Renal cortical epithelial cell (primary cell): ENCODE measurements around the gene CGNL1. TPM values are rescaled to one million over a fixed set of nuclear protein-coding genes. Genes with fewer than 3 reads are reported as not detected.

Source experiments
- DNase-seq: peaks from one replicate; pipeline ENCODE4 v3.0.0-alpha.2; 2011; ENCODE audit warnings: low read depth
- total RNA-seq: library from RNA; depleted of rRNA; stranded (reverse); fragments of >200 nt; gene quantifications from 2 replicates; pipeline ENCODE4 v1.2.3, GENCODE V29; 2014

CGNL1 gene
- total RNA-seq, 1 donor from 2014 or later = 57.5 TPM

DNA sequence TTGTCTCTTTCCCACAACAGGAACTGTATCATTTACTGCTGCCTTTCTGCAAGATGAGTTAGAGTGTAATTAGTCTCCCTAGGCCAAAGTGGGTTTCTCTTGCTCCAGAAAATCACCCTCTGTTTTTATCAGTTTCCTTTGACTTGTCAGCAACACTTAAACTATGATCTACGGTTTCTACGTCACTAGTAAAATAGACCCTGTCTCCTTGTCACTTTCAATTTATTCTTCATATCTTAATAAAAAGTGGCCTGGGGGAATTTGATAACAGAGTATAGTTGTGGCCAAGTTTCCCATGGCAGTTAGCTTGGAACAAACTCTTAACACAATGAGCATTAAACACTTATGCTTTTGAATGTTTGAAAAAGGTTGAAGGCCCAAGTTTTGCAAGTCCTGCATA, 79.6 kb downstream of the CGNL1 start:
- DNase-seq = no peak

DNA sequence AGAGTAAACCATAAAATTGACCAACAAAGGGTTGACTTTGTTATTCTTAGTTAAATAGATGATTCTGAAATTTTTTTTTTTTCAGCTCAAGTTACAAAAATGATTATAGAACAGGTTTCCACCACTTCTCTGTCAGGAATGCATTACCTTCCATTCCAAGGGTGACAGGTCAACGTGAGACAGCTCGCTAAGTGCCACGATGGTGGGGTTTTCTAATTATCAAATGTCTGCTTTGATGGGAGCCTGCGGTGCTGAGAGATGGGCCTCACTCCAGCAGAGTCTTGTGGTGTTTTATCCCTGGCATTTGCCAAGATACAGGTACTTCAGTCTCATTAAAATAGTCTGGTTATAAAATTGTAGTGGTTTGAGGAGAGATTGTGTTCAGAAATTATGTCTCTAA, 80.3 kb downstream of the CGNL1 start:
- no peak for DNase-seq

DNA sequence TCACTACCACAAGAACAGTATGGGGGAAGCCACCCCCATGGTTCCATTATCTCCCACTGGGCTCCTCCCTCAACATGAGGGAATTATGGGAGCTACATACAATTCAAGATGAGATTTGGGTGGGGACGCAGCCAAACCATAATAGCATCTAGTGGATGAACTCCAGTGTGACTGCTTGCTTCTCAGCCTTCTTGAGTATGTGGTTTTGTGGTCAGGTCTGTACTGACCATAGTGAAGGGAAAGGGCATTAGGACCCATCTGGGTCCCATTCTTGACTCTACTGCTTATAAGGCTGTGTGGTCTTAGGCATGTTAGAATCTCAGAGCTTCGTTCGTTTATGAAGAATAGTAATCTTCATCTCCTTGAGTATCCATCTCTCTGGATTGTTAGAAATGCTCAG, 81.4 kb downstream of the CGNL1 start:
- no peak for DNase-seq

GRCh38 chr15:57458356-57458781, 82.1 kb downstream of the CGNL1 start:
- DNase-seq = no peak

DNA sequence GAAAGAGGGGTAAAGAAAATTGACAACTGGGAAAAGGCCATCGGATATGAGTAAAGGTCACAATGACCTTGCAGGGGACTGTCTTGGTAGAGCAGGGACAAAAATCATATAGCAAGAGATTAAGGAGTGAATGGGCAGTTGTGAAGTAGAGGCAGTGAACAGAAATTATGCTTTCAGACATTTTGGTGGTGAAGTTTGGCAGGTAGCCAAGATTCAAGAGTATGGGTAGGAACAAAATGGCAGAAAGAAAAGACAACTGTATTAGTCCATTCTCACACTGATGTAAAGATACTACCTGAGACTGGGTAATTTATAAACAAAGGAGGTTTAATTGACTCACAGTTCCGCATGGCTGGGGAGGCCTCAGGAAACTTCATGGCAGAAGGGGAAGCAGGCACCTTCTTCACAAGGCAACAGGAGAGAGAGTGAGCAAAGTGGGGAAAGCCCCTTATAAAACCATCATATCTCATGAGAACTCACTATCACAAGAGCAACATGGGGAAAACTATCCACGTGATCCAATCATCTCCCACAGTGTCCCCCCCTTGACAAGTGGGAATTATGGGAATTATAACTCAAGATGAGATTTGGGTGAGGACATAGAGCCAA, 84.0 kb downstream of the CGNL1 start:
- DNase-seq = no peak

GRCh38 chr15:57461541-57461940, 85.2 kb downstream of the CGNL1 start:
- no peak for DNase-seq

GRCh38 chr15:57462381-57462780, 86.1 kb downstream of the CGNL1 start:
- DNase-seq = no peak

GRCh38 chr15:57463360-57463759, 87.1 kb downstream of the CGNL1 start:
- no peak for DNase-seq

DNA sequence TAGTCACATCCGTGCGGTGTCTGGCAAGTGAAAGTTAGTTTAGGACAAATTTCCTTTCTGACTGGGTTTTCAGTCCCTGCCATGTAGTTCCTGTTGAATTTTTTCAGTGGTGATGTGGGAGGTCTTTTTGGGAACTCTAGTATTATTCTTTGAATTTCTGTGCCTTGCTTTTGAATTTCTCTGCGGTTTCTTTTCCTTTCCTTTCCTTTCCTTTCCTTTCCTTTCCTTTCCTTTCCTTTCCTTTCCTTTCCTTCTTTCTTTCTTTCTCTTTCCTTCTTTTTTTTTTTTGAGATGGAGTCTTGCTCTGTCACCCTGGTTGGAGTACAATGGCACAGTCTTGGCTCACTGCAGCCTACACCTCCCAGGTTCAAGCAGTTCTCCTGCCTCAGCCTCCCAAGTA, 88.2 kb downstream of the CGNL1 start:
- DNase-seq = no peak

DNA sequence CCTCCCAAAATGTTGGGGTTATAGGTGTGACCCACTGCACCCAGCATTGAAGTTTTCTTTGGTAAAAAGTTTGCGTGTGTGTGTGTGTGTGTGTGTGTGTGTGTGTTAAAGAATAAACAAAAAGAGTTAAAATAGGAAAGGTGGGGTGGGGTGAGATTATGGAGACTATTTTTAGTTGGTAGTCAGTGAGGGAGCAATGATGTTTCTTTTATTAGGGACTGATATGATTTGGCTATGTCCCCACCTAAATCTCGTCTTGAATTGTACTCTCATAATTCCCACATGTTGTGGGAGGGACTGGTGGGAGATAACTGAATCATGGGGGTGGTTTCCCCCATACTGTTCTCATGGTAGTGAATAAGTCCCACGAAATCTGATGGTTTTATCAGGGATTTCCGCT, 92.2 kb downstream of the CGNL1 start:
- DNase-seq = no peak

- DNase-seq = no peak
These were observed 94.2 kb downstream of the CGNL1 start for GRCh38 chr15:57470543-57470942.

DNA sequence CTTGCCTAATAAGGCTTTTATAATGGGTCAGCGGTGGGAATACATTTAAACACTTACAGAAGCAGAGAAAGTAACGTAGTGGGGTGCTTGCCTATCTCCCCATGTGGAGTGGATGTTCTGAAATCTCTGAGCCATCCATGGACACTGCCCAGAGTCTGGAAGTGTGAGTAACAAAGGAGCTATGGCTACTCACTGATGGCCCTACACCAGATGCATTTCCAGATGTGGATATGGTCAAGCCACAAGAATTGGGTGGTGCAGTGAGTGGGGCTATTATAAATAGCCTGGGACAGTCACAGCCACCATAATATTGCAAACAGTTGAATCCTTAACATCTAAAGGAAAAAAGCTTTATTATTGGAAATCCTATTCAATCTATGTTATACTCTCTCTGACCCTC, 96.6 kb downstream of the CGNL1 start:
- DNase-seq = no peak

- peak; percentile 98 for DNase-seq
These were observed 100.2 kb downstream of the CGNL1 start for GRCh38 chr15:57476533-57476975.

GRCh38 chr15:57477736-57478522, 101.6 kb downstream of the CGNL1 start:
- DNase-seq = peak; percentile 98

GRCh38 chr15:57479005-57479404, 102.7 kb downstream of the CGNL1 start:
- DNase-seq = no peak

DNA sequence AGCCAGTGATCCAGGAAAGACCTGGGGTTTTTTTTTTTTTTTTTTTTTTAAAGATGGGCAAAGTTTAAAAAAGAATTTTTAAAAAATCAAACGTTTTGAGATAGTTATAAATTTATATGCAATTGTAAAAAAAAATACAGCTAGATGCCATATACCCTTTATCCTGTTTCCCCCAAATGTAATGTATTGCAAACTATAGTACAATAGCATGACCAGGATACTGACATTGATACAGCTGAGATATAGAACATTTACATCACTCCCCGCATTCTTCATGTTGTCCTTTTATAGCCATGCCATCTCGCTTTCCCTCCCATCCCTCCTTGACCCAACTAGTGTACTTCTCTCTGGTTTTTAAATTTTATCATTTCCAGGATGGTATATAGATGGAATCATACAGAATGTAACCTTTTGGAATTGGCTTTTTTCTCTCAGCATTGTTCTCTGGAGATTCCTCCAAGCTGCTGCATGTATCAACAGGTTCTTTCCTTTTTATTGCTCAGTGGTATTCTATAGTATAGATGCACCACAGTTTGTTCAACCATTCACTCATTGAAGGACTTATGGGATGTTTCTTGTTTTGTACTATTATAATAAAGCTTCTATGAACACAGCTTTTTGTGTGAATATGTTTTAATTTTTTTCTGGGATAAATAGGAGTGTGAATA, 104.9 kb downstream of the CGNL1 start:
- DNase-seq = no peak

DNA sequence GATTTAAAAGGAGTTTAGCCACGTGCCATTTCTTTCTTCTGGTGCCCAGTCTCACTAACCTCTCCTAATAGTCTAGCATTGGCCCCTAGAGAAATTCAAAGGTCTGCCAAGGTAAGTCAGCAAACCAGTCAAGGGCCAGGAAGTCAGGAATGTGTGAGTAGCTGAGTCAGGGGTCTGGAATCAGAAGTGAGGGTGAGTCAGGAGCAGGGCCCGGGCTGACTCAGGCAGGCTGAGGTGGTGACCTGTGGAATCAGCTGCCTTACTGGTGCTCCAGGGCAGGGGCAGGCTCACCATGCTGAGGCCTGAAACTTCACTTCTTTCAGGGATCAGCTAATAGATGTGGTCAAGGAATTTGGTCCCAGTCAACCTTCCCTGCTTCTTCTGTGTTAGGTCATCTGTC, 109.6 kb downstream of the CGNL1 start:
- DNase-seq = peak; percentile 98

DNA sequence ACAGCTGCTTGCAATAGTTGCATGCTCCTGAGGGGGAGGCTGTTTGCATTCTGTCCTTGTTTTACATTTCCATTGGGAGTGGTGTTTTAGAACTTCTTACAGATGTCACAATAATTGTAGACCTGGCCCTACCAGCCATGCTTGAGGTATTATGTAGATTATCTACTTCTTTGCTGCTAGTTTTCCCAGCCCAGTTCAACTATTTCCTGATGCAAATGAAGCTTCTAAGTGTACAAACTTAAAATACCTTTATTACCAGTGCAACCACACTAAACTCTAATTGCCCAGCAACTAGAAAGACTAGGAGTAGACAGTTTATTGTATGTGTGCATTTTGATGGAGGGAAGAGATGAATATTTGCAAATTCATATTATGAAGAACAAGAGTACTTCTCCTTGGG, 110.5 kb downstream of the CGNL1 start:
- DNase-seq = peak; percentile 83

DNA sequence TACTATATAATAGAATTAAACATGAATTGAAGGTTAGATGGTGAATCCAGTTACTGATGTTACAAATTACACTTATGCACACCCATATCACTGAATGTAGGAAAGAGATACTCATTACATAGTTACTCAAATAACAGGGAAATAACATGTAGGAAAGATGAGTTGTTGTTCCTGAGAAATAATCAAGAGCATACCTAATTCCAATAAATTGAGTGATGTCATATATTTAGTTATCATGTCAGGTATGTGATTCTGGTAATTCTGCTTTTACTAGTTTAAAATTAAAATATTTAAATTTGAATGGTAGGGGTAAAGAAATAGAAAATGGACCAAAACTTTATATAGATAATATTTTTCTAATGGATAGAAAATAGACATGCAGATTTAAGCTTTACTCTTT, 112.8 kb downstream of the CGNL1 start:
- DNase-seq = no peak

DNA sequence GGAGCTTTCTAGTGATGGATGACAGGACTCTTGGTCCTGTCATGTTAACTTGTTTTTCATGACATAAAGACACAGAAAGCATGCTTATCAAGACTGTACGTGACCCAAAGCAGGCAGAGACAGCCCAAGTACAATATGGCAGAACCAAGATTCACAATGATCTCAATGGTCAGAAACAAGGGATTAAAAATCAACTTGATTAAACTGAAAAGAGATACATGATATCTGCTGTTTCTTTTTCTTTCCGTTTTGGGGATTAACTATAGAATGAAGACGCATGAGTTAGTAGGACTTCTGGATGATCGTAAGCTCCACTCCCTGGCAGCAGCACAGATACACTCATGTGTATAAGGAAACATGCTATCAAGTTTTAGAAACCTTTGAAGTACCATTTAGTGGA, 117.0 kb downstream of the CGNL1 start:
- DNase-seq = no peak

DNA sequence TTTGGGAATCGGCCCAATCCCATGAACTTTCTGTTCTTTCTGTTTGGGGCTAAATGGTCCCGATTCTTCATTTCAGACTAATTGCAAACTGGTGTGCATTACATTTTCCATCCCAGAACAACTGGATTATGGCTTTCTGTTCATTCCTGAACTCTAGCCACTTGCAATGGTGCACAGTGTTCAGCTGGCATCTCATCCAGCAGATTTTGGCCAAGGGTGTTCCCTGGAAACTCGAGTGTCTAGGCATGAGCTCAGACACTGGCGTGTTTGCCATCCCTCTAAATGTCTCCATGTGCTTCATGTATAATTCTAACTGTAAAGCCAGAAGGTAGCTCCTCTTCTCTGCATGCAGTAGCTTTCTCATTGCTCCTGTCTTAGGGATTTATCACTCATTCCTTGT, 118.3 kb downstream of the CGNL1 start:
- no peak for DNase-seq

DNA sequence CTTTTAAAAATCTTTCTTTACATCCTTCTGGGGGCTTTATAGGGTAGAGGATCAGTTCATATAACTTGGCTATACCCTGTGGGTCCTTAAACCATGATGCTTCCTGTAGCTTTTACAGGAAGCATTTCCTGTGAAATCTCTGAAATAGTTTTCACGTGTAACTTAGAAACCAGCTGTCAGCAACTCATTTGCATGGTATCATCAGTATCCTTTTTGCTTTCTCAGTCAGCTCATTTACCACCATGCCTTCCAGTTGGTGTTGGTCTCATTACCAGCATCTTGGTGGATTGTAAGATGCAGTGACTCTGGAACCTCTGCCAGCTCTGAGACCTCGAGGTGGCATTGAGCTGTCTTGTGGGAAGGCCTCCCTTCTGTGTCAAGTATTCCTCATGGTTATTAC, 118.7 kb downstream of the CGNL1 start:
- DNase-seq = no peak

GRCh38 chr15:57495554-57496165, 119.4 kb downstream of the CGNL1 start:
- no peak for DNase-seq
